ENCODE data around the gene HTRA2.
"Not testable (repeated sequence)": the region's sequence is repeated elsewhere in the genome, so short reads cannot be mapped to it uniquely, and the experiment has no call there.

Gene HTRA2

GRCh38 chr2:74529357-74530238 lies at the start of gene HTRA2, which contains the start of gene AUP1:
Gene HTRA2, plus strand, starts transcription at chr2:74529933. Its CDS starts 74 bp downstream, at chr2:74530007.
Gene AUP1, minus strand, starts transcription at chr2:74529706. Its CDS starts 77 bp downstream, at chr2:74529629.
- peak; percentile 65 for DNase-seq (ENCODE audit: low read depth)

- DNase-seq (ENCODE audit: low read depth): no peak
Observed at GRCh38 chr2:74481431-74481830, 48.3 kb upstream of the HTRA2 start.

GRCh38 chr2:74481961-74482800 lies 47.6 kb upstream of the HTRA2 start:
- no peak for DNase-seq (ENCODE audit: low read depth)

- peak; percentile 82 for DNase-seq (ENCODE audit: low read depth)
Observed at GRCh38 chr2:74482801-74483674, 46.7 kb upstream of the HTRA2 start, which contains the start of the genes CCDC142 and TTC31. Gene CCDC142, minus strand, starts transcription at chr2:74482998. Its CDS starts 161 bp downstream, at chr2:74482837. Gene TTC31, plus strand, starts transcription at chr2:74483081. Its CDS starts 15 bp downstream, at chr2:74483096.

GRCh38 chr2:74483675-74484164 lies 46.0 kb upstream of the HTRA2 start:
- not testable (repeated sequence) for DNase-seq (ENCODE audit: low read depth)

GRCh38 chr2:74486141-74486540 lies 43.6 kb upstream of the HTRA2 start:
- no peak for DNase-seq (ENCODE audit: low read depth)

- DNase-seq (ENCODE audit: low read depth): no peak
Observed at GRCh38 chr2:74488643-74489481, 40.9 kb upstream of the HTRA2 start.

- DNase-seq (ENCODE audit: low read depth): no peak
Observed at GRCh38 chr2:74489906-74490305, 39.8 kb upstream of the HTRA2 start.

- no peak for DNase-seq (ENCODE audit: low read depth)
Observed at GRCh38 chr2:74491648-74492544, 37.8 kb upstream of the HTRA2 start.

- no peak for DNase-seq (ENCODE audit: low read depth)
Observed at GRCh38 chr2:74493546-74493945, 36.2 kb upstream of the HTRA2 start.

- DNase-seq (ENCODE audit: low read depth): no peak
Observed at GRCh38 chr2:74495440-74495839, 34.3 kb upstream of the HTRA2 start.

GRCh38 chr2:74496997-74497776 lies 32.5 kb upstream of the HTRA2 start:
- DNase-seq (ENCODE audit: low read depth): no peak

GRCh38 chr2:74497777-74498499 lies 31.8 kb upstream of the HTRA2 start:
- DNase-seq (ENCODE audit: low read depth): no peak

GRCh38 chr2:74498500-74499266 lies 31.1 kb upstream of the HTRA2 start:
- DNase-seq (ENCODE audit: low read depth): no peak

- no peak for DNase-seq (ENCODE audit: low read depth)
Observed at GRCh38 chr2:74499267-74499939, 30.3 kb upstream of the HTRA2 start, which contains the start of gene LBX2. Gene LBX2, minus strand, starts transcription at chr2:74499603. Its CDS starts 66 bp downstream, at chr2:74499537.

GRCh38 chr2:74499940-74500577 lies 29.7 kb upstream of the HTRA2 start:
- no peak for DNase-seq (ENCODE audit: low read depth)

All from stimulated activated CD8-positive, alpha-beta memory T cell treated with anti-CD3 and anti-CD28 coated beads, Interleukin-15, amount 100 ng/mL, for 1 hour (primary cell).